PC-3 (cell line): ENCODE data around the gene PHLDB1.

Experiments
- CTCF ChIP-seq: fragments of 300-600 bp; sonication (generic); conservative IDR thresholded peaks from 2 replicates; pipeline ENCODE4 v1.5.1; 2017; ENCODE audit warnings: antibody characterized with exemption, low read depth, mild to moderate bottlenecking, low read length
- EZH2 ChIP-seq: fragments of 300-600 bp; sonication (generic); IDR thresholded peaks from one replicate; pipeline ENCODE4 v1.6.1; 2017; ENCODE audit warnings: antibody characterized with exemption, mild to moderate bottlenecking, low read length; ENCODE audit not compliant: unreplicated experiment
- EZH2phosphoT487 ChIP-seq: fragments of 300-600 bp; sonication (generic); IDR thresholded peaks from 2 replicates; pipeline ENCODE4 v1.6.1; 2018; ENCODE audit warnings: mild to moderate bottlenecking, antibody characterized with exemption, low read length, borderline replicate concordance

GRCh38 chr11:118705111-118705741, 97.8 kb downstream of the PHLDB1 start:
- TF ChIP-seq EZH2, result no peak
- TF ChIP-seq CTCF, result no peak
- no peak for TF ChIP-seq EZH2phosphoT487
